Melanocyte of skin (primary cell): ENCODE results near the gene PSMD8. TPM values are rescaled to one million over a fixed set of nuclear protein-coding genes. Genes with fewer than 3 reads are reported as not detected.

Experiments used
- total RNA-seq, 2 donors: library from RNA; depleted of rRNA; stranded (reverse); fragments of >200 nt; gene quantifications; 2 replicates each; pipeline ENCODE4 v1.2.3, GENCODE V29; 2012

The PSMD8 gene
- 100 to 1,000 TPM; 402 to 443 TPM for total RNA-seq

GRCh38 chr19:38374332-38375097, at the start of gene PSMD8:
TSS of gene PSMD8 (plus strand) at chr19:38374571. CDS start at chr19:38374602, 31 bp downstream.

GRCh38 chr19:38387550-38388348, 13.4 kb downstream of the PSMD8 start, which contains the start of gene GGN:
TSS of gene GGN (minus strand) at chr19:38388034. CDS start at chr19:38387261, 773 bp downstream.

DNA sequence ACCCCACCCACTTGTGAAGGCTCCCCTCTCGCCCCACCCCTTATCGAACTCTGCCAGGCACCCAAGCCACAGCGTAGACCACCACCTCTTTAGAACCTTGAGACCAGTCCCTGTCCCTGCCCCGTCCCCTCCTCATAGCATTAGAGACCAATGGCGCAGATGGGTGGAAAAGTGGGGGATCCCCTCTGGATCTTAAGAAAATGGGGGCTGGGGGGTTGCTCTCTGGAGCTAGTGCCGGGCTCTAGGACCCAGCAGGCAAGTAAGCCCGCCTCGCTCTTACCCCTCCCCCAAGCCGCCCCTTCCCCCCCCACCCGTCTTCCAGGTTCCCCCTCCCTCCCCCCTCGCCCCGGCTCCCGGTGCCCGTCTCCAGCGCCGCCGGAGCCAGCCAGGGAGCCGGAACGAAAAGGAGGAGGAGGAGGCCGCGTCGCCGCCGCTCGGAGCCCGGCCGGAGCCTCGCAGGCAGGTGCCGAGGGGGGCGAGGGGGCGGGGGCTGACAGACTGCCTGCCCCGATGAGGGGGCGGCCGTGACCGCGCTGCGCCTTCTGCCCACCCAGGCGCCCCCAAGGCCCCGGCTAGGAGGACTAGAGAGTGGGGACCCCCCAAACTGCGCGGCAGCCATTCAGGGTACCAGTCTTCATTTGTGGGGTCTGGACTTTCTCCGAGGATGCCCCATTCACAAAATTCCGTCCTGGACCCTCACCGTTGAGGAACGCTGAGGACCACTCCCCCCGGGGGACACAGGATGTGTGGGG, 14.2 kb downstream of the PSMD8 start, which contains the start of gene SPRED3:
Gene SPRED3, plus strand, starts transcription at position 349 of the 752 bp plus-strand sequence. CDS start 1,606 bp downstream, outside the sequence.

DNA sequence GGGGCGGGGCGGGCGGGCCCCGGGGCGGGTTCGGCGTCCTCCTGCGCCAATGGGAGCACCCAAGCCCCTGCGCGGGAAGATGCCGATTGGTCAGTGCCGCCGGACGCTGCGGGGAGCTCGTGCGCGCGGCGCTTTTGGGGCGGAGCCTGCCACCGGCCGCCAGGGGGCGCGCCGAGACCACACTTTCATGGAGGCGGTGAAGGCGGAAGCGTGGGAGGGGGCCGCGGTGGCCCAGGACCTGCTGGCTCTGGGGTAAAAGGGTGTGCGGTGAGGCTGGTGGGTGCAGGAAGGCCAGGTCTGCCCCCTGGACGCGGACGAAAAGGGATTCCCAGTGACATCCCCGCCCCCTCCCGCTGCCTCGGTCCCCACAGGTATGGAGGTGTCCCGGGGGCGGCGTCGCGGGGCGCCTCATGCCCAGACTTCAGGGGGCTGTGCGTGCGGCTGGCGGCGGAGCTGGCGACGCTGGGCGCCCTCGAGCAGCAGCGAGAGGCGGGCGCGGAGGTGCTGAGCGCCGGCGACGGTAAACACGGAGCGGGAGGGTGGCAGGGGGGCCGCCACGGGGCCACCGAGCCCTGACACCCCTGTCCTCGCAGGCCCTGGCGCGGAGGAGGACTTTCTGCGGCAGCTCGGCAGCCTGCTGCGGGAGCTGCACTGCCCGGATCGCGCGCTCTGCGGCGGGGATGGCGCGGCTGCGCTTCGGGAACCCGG, 28.8 kb downstream of the PSMD8 start, which contains the start of gene FAM98C:
Gene FAM98C, plus strand, starts transcription at position 127 of the 708 bp plus-strand sequence. Its CDS starts 61 bp downstream, at position 188.

DNA sequence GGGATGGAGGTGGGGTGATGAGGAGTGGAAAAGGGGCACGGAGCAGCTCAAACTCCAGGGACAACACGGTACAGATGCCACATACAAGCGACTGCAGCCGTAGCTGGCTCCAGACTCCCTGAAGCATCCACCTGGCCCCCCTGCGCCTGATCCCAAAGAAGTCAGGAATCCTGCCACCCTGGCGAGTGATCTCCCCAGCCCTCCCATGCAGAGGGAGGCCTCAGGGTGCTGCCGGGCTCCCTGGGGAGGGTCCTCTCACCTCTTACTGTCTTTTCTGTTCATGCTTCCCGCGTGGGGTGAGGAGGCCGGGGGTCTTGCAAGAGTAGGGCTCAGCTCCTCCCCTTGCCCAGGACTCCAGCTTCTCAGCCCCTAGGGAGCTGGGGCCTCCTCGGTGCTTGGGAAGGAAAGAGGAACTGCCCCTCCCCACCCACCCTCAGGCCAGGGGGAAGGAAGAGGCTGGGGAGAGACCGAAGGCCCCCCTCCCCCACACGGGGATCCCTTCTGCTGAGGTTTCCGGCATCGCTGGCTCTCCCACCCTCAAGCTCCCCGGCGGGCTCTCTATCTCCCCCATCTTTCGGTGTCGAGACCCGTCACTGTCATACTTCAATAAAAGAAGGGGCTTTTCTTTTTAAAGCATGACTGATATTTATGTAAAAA, 51.6 kb downstream of the PSMD8 start, which contains the start of gene RASGRP4:
Gene RASGRP4, minus strand, starts transcription at position 410 of the 657 bp plus-strand sequence. Its CDS starts 128 bp downstream, at position 282.

GRCh38 chr19:38433268-38433733, 58.9 kb downstream of the PSMD8 start, which contains the start of gene RYR1:
TSS of gene RYR1 (plus strand) at chr19:38433691. CDS start at chr19:38433830, 139 bp downstream.

Other genes starting within 250 kb of the PSMD8 start
- gene DPF1, start 150.3 kb upstream of the PSMD8 start, total RNA-seq: 1 to 10 TPM; 1.0 to 3.3 TPM
- not detected for gene PPP1R14A, start 118.2 kb upstream of the PSMD8 start, total RNA-seq
- not detected for gene SPINT2, start 110.0 kb upstream of the PSMD8 start, total RNA-seq
- not detected for gene C19orf33, start 70.3 kb upstream of the PSMD8 start, total RNA-seq
- 100 to 1,000 TPM in 1 of 2 donors, 10 to 100 TPM in 1; 94.6 to 118 TPM for gene YIF1B, start 58.6 kb upstream of the PSMD8 start, total RNA-seq
- under 1 TPM; under 0.01 to 0.33 TPM for gene KCNK6, start 54.7 kb upstream of the PSMD8 start, total RNA-seq
- gene CATSPERG, start 38.7 kb upstream of the PSMD8 start, total RNA-seq: 1 to 10 TPM in 1 of 2 donors, under 1 TPM in 1; 0.33 to 1.4 TPM
- gene GGN, start 13.5 kb downstream of the PSMD8 start, total RNA-seq: not detected
- under 1 TPM; 0.33 to 0.34 TPM for gene SPRED3, start 14.1 kb downstream of the PSMD8 start, total RNA-seq
- 1 to 10 TPM; 7.0 to 7.2 TPM for gene FAM98C, start 28.5 kb downstream of the PSMD8 start, total RNA-seq
- not detected for gene RASGRP4, start 51.6 kb downstream of the PSMD8 start, total RNA-seq
- 1 to 10 TPM in 1 of 2 donors, under 1 TPM in 1; 1.00 to 1.4 TPM for gene RYR1, start 59.1 kb downstream of the PSMD8 start, total RNA-seq
- 1 to 10 TPM in 1 of 2 donors, under 1 TPM in 1; 0.33 to 1.4 TPM for gene MAP4K1, start 243.4 kb downstream of the PSMD8 start, total RNA-seq
- gene EIF3K, start 244.6 kb downstream of the PSMD8 start, total RNA-seq: 100 to 1,000 TPM; 277 to 300 TPM